Umbilical cord (tissue), 2 donors: ENCODE data around the gene SBF1. TPM values are rescaled to one million over a fixed set of nuclear protein-coding genes. Genes with fewer than 3 reads are reported as not detected.
A peak's percentile ranks its signal among the peaks of the same experiment; 100 is the strongest.
"Not testable (repeated sequence)": the region's sequence is repeated elsewhere in the genome, so short reads cannot be mapped to it uniquely, and the experiment has no call there.

Experiments
- DNase-seq: peaks from one replicate; pipeline ENCODE4 v3.0.0-alpha.2; 2015; ENCODE audit warnings: low spot score
- total RNA-seq: library from RNA; depleted of rRNA; stranded (reverse); fragments of >200 nt; gene quantifications from one replicate; pipeline ENCODE4 v1.2.3, GENCODE V29; 2014; ENCODE audit warnings: low replicate concordance; ENCODE audit not compliant: insufficient read depth

Gene SBF1
- total RNA-seq, 1 donor from 2014 or later, result 48.2 TPM

DNA sequence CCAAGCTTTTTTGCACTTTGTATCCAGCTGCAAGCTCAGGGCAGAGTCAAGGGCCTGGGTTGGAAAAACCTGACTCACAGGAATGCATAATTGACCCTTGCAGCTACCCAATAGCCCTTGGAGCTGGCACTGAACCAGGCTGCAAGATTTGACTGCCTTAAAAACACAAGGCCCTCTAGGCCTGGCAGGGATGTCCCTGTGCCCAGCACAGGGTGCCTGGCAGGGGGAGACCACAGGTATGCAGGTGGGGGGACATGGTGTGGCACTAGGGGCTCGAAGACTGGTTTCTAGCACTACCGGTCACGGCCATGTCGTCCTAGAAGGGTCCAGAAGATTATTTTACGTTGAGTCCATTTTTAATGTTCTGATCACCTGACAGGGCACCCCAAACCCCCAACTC is 30.2 kb downstream of the SBF1 start:
- DNase-seq, result peak; percentile 36

DNA sequence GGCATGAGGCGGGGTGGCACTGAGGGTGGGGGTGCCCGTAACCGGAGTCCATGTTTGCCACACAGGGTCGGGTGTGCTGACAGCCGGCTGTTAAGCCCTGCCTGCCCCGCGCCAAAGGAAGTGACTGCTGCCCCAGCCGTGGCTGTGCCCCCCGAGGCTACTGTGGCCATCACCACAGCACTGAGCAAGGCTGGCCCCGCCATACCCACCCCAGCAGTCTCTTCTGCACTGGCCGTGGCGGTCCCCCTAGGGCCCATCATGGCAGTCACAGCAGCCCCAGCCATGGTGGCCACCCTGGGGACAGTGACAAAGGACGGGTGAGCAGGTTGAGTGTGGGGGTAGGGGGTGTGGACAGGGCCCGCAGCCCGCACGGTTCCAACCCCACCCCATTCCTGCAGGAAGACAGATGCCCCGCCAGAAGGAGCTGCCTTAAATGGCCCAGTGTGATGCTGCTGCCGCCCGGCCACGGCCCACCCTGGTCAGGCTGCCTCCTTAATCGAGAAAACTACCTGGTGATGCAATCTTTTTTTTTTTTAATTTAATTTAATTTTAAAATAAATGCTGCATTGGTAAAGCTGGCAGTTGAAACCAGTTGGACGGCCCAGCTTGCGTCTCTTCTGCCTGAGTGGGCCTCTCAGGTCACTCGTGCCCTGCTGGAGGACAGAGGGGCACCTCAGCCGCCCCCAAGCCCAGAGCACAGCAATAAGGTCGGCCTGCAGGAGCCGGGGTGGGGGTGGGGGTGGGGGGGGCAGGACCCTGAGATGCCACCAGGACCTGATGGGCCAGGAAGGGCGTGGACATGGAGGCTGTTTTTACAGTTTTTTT is 30.8 kb downstream of the SBF1 start:
- no peak for DNase-seq

DNA sequence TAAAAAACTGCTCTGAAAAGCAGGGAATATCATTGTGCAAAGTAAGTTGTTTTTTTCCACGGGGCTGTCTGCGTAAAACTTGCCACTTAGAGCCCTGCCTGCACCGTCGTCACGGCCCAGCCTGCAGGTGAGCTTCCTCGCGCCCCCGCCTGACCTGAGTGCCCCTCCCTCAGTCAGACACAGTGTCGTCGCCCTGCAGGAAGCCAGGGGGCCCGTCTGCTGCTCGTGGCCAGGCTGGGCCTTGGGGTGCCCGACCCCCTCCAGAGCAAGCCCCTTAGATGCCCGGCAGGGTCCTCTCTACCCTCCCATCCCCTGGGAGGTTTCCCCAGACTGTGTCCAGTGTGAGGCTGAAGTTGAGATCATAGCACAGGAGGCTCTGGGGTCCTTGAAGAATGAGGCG is 31.6 kb downstream of the SBF1 start:
- DNase-seq, result no peak

DNA sequence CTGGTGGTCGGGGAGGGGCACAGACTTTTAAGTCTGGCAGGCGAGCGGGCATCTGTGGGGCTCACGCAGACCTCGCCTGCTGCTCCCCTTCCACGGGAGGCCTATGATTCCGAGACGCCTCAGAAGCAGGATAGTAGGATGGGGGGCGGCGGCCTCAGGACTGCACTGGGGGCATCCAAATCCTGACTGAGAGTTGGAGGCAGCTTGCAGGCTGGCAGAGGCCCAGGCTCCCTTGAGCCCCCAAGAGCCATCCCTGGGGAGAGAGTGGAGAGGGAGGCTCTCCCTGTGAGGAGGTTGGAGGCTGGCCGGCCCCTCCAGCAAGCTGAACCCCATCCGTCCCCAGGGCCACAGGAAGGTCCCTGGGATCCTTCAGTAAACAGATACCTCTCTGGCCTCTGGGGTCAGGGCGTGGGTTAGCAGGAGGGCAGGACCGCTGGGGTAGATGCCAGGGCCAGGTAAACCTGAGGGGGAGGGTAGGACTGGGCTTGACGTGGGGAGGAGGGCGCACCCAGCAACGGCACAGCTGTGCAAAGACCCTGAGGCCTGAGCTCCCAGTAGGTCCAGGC is 33.3 kb downstream of the SBF1 start:
- no peak for DNase-seq

DNA sequence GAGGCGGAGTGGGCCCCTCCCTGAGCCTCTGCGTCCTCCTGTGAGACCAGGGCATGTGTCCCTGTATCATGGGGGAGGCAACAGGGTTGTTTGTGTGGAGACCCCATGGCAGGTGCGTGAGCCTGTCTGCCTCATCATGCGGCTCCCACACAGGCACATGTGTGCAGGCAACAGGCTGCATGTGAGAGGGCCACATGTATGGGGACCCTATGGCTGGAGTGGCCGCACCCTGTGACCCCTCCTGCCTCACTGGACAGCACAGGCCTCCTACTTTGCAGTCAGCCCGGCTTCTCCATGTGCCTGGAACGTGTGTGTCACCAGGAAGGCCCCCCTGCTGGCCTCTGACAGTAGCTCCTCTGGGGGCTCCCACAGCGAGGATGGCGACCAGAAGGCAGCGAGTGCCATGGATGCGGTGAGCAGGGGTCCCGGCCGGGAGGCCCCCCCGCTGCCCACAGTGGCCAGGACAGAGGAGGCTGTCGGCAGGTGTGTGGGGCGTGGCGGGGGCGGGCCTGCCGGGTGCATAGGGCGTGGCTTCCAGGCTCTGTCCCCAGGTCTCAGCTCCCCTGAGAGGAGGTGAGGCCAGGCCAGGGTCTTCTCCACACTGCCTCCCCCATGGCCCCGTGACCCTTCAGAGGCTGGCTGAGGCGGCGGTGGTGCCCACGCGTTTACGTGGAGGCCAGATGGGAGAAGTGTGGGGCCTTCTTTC is 34.1 kb downstream of the SBF1 start:
- DNase-seq, result no peak

DNA sequence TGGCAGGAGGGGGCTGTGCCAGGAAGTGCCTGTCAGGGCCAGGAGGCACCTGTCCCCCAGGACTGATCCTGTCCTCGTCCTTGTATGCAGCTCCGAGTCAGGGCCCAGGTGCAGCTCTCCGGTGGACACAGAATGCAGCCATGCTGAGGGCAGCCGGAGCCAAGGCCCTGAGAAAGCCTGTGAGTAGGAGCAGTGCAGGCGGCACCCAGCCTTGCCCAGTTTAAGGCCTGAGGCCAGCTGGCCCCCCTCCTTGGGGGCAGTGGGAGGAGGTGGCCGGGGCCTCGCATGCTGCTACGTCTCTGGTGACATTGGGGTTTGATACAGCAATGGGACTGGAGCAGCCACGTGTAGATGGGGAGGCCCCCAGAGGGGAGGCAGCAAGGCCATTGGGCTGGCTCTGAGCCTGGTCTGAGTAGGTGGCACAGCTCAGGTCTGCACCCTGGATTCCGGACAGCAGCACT is 34.9 kb downstream of the SBF1 start:
- DNase-seq, result no peak

GRCh38 chr22:50439314-50439870 is 35.4 kb downstream of the SBF1 start:
- no peak for DNase-seq

DNA sequence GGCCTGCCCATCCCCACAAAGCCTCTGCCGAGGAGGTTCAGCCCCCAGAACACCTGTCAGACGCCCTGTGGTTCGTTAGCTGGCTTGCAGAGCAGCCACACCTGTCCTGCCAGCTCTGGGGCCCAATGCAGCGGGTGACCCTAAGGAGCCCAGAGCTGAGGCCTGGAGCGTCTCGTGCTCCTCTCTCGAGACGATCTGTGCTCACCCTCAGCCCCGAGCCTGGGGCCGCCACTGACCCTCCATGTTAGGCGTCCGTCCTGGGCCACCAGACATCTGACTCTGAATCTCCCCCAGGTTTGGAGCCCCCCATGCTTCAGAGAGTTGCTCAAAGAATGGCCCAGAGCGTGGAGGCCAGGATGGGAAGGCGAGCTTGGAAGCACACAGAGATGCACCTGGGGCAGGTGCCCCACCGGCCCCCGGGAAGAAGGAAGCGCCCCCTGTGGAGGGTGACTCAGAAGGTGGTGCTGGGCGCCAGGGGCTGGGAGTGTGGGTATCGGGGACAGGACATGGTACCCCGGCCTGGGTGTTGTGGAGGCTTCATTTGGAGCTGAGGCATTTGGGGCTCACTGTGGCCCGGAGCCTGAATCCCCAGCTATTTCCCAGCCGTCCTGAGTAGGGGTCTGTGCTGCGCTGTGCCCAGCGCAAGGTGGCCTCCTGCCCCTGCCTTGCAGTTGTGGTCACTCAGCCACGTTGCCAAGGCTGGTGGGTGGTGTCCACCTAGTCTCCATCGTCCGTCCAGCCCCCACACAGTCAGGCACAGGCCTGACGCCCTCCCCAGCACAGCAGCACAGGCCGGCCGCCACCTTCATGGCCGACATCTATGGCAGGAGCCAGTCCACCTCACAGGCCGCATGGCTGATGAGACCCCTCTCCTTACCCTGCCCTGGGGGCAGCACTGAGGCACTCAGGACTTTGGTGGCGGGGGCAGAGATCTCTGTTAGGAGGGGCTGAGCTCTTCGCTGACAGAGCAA is 36.2 kb downstream of the SBF1 start:
- no peak for DNase-seq

DNA sequence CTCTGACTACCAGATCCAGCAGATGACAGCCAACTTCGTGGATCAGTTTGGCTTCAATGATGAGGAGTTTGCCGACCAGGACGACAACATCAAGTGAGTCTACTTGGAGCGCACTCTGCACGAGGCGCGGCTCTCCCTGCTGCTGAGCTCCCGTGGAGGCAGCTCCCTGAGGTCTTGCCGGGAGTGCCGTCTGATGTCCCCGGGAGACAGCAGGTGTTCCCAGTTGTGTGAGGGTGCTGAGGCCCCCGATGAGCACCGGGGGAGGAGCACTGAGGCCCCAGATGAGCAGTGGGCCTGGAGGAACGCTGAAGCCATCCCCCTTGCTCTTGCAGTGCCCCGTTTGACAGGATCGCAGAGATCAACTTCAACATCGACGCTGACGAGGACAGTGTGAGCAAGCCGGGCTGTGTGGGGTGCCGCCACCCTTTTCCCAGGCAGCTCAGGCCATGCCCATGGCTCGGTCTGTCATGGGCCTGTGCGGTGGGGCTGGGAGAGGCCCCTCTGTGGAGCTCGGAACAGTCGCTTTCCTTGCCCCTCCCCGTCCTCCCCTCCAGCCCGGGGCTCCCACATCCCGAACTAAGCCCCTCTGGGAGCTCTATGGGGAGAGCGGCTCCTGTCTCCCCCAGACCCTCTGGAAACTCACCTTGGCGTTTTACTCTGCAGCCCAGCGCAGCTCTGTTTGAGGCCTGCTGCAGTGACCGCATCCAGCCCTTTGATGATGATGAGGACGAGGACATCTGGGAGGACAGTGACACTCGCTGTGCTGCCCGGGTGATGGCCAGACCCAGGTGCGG is 37.1 kb downstream of the SBF1 start:
- no peak for DNase-seq

GRCh38 chr22:50436841-50437341 is 37.9 kb downstream of the SBF1 start:
- no peak for DNase-seq

- DNase-seq, result no peak
Observed at GRCh38 chr22:50436015-50436830, 38.6 kb downstream of the SBF1 start.

- DNase-seq, result peak; percentile 24
Observed at GRCh38 chr22:50435291-50436014, 39.4 kb downstream of the SBF1 start.

GRCh38 chr22:50434849-50435248 is 40.0 kb downstream of the SBF1 start:
- DNase-seq, result no peak

DNA sequence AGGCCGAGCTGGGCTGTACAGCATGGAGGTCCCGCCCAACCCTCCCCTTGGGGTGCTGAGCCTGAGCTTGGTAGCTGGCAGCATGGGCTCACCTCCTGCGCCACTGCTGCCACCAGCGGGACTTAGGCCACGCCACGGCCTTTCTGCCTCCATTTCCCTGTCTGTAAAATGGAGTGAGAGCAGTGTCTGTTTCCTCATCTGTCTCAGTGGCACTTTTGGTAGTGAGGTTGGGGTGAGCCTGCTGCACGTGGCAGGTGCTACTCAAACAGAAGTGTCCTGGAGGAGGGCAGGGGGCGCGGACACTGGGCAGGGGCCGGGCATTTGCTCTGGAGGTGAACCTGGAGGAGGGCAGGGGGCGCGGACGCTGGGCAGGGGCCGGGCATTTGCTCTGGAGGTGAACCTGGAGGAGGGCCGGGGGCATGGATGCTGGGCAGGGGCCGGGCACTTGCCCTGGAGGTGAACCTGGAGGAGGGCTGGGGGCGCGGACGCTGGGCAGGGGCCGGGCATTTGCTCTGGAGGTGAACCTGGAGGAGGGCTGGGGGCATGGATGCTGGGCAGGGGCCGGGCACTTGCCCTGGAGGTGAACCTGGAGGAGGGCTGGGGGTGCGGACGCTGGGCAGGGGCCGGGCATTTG is 41.8 kb downstream of the SBF1 start:
- DNase-seq, result not testable (repeated sequence)

DNA sequence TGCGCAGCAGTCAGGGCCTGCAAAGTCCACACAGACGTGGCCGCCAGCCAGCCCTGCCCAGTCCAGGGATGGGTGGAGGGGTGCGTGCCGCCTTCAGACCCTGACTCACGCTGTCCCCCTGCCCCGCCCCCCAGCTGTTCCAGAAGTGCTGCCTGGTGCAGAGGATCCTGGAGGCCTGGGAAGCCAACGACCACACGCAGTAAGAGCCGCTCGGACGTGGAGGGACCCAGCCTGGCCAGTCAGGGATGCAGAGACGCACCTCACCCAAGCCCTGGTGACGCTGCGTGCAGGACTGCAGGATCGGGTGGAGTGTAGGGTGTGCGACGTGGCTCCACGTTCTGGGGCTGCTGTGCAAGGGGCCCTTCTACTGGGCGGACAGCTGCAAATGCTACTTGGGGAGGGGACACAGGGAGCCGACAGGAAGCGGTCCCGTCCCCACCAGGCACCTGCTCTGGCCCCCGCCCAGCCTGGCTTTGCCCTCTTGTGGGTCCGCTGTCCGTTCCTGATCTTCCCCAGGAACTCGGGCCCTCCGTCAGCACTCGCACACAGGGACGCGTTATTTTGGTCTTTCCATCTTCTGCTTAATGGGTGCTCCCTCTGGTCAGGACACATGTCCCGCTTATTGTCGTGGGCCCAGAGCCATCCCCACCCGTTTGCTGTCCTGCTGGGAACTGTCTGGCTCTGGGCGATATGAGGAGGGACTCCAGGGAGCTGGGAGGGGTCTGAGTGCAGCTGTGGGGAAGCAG is 42.5 kb downstream of the SBF1 start:
- DNase-seq, result no peak

GRCh38 chr22:50425179-50425916 is 49.5 kb downstream of the SBF1 start:
- DNase-seq, result no peak

- no peak for DNase-seq
Observed at GRCh38 chr22:50423956-50424355, 50.9 kb downstream of the SBF1 start.
